HG02759 (cell line): ENCODE results near the gene FNIP2.
"Not testable (repeated sequence)": the region's sequence is repeated elsewhere in the genome, so short reads cannot be mapped to it uniquely, and the experiment has no call there.

ENCODE experiments used
- ATAC-seq: cut with Tn5 transposase; IDR thresholded peaks from one replicate; pipeline ENCODE4 v1.9.1; 2021; ENCODE audit warnings: mild to moderate bottlenecking, moderate library complexity; ENCODE audit not compliant: unreplicated experiment

FNIP2 gene

GRCh38 chr4:158941895-158942294 lies 173.1 kb downstream of the FNIP2 start:
- no peak for ATAC-seq

GRCh38 chr4:158945529-158946108 lies 176.8 kb downstream of the FNIP2 start:
- ATAC-seq, result no peak

- ATAC-seq, result no peak
These were observed 178.0 kb downstream of the FNIP2 start for GRCh38 chr4:158946825-158947224.

GRCh38 chr4:158948071-158948470 lies 179.2 kb downstream of the FNIP2 start:
- ATAC-seq, result no peak

- ATAC-seq, result peak; percentile 79
These were observed 180.3 kb downstream of the FNIP2 start for GRCh38 chr4:158949099-158949498.

GRCh38 chr4:158952221-158952774 lies 183.5 kb downstream of the FNIP2 start:
- not testable (repeated sequence) for ATAC-seq

- ATAC-seq, result not testable (repeated sequence)
These were observed 187.5 kb downstream of the FNIP2 start for GRCh38 chr4:158956345-158956744.

GRCh38 chr4:158956918-158957317 lies 188.1 kb downstream of the FNIP2 start:
- ATAC-seq, result not testable (repeated sequence)
